ENCODE results near the gene MAST3. TPM values are rescaled to one million over a fixed set of nuclear protein-coding genes. Genes with fewer than 3 reads are reported as not detected.
A peak's percentile ranks its signal among the peaks of the same experiment; 100 is the strongest.

Gene MAST3
- total and polyA plus RNA-seq, 2 of the 13 experiments (the other 11 are each of a cell fraction or from before 2014, with no cell fraction given), result 4.1 to 4.6 TPM

- TF ChIP-seq ZFP91 (CRISPR knock-in tag; IDR thresholded peaks at IDR 0.05; ENCODE audit: borderline replicate concordance) (no peak), HBP1 (CRISPR knock-in tag; IDR thresholded peaks at IDR 0.05; ENCODE audit: low read depth) (no peak), MIXL1 (CRISPR knock-in tag; IDR thresholded peaks at IDR 0.05) (no peak), RBAK (CRISPR knock-in tag; IDR thresholded peaks at IDR 0.05) (no peak), ARID2 (CRISPR knock-in tag; IDR thresholded peaks at IDR 0.05; ENCODE audit: borderline replicate concordance) (no peak), NCOA2 (CRISPR knock-in tag; IDR thresholded peaks at IDR 0.05) (0 out of 2 replicates have a peak, but pooled peaks have one; percentile 10), BHLHE40 (IDR thresholded peaks at IDR 0.05; ENCODE audit: low read length) (0 out of 2 replicates have a peak, but pooled peaks have one; percentile 37), TAF1 (CRISPR knock-in tag; IDR thresholded peaks at IDR 0.05) (no peak; the same call in 1 of the 2 replicates), ZNF766 (CRISPR knock-in tag; IDR thresholded peaks at IDR 0.05; ENCODE audit: borderline replicate concordance) (no peak), ARID5B (CRISPR knock-in tag; IDR thresholded peaks at IDR 0.05) (no peak), NFE2 (CRISPR knock-in tag; IDR thresholded peaks at IDR 0.05) (no peak), DRAP1 (CRISPR knock-in tag; IDR thresholded peaks at IDR 0.05) (peak; percentile 52; the same call in 1 of the 2 replicates), RBM22 (optimal IDR thresholded peaks at IDR 0.05; ENCODE audit: low read length) (no peak), ZNF512 (CRISPR knock-in tag; IDR thresholded peaks at IDR 0.05) (no peak), NFIB (CRISPR knock-in tag; IDR thresholded peaks at IDR 0.05; ENCODE audit: borderline replicate concordance) (no peak), ZNF441 (CRISPR knock-in tag; IDR thresholded peaks at IDR 0.05; ENCODE audit: borderline replicate concordance) (no peak), ARHGAP35 (CRISPR knock-in tag; IDR thresholded peaks at IDR 0.05; ENCODE audit: borderline replicate concordance) (no peak), HNF4G (IDR thresholded peaks at IDR 0.05; ENCODE audit: borderline replicate concordance, low read depth, low read length) (no peak), HNF4G (CRISPR knock-in tag; IDR thresholded peaks at IDR 0.05; ENCODE audit: borderline replicate concordance, low read depth) (no peak), HNRNPUL1 (IDR thresholded peaks at IDR 0.05; ENCODE audit: low read depth, low read length) (no peak), ZFP36 (IDR thresholded peaks at IDR 0.05; ENCODE audit: borderline replicate concordance, low read depth, low read length, partially characterized antibody) (no peak), HOXA7 (CRISPR knock-in tag; IDR thresholded peaks at IDR 0.05) (no peak), TEAD3 (CRISPR knock-in tag; optimal IDR thresholded peaks at IDR 0.05; ENCODE audit: borderline replicate concordance) (peak; percentile 44)
Measured at GRCh38 chr19:18100710-18101109, 3.1 kb downstream of the MAST3 start (continued).

Data from HepG2 (cell line).